ENCODE data around the gene EVA1A. TPM values are rescaled to one million over a fixed set of nuclear protein-coding genes. Genes with fewer than 3 reads are reported as not detected.

The EVA1A gene
- total RNA-seq, 1 experiment from 2014 or later: 0.21 TPM

GRCh38 chr2:75563591-75563990 is 2.9 kb upstream of the EVA1A start:
- Histone ChIP-seq H3K27ac (ENCODE audit: low read length) (no peak overlapping the region), H3K4me3 (ENCODE audit: low read depth in 2 of 2, low read length in 2 of 2) (no peak overlapping the region), H3K36me3 (ENCODE audit: control insufficient read depth, insufficient read depth, low read length) (no peaks in the 10 kb centered on the region), H3K9me3 (ENCODE audit: control insufficient read depth, insufficient read depth, low read depth, low read length) (no peaks in the 10 kb centered on the region), H3K4me1 (ENCODE audit: control insufficient read depth, insufficient read depth, low read length) (no peaks in the 10 kb centered on the region), H3K27me3 (ENCODE audit: control insufficient read depth, insufficient read depth, low read length) (peaks cover 36% of the 10 kb centered on the region)
- no TSS peak for BruUV-seq (replicated peaks)
- intact Hi-C loops (cut with micrococcal nuclease; ENCODE audit: unreplicated experiment): no loop called here
- no peak for TF ChIP-seq TCF7L2 (IDR thresholded peaks at IDR 0.05; ENCODE audit: low read depth, low read length)
- no peak for TF ChIP-seq CTCF (IDR thresholded peaks at IDR 0.05)
- TF ChIP-seq SIN3A (IDR thresholded peaks at IDR 0.05; ENCODE audit: borderline replicate concordance, insufficient read depth, low read depth, low read length): no peak
- no peak for TF ChIP-seq POLR2AphosphoS5 (IDR thresholded peaks at IDR 0.05; ENCODE audit: low read depth, low read length)
- no peak for TF ChIP-seq REST (IDR thresholded peaks at IDR 0.05; ENCODE audit: insufficient read depth in 1 of 2, low read depth in 2 of 2, low read length in 1 of 2)
- in situ Hi-C loops (cut with HindIII; ENCODE audit: low pct_unique_long_range_greater_than_20kb, low sequenced_read_pairs): no loop called here
- DNase-seq (ENCODE audit: low read depth, low spot score) (no peak), ATAC-seq (no peak)
- POLR2A ChIA-PET: no interaction called here
- CTCF ChIA-PET: no interaction called here

GRCh38 chr2:75562513-75562864 is 1.8 kb upstream of the EVA1A start:
- DNase-seq (ENCODE audit: low read depth, low spot score) (no peak), ATAC-seq (no peak)
- no peaks in the 10 kb centered on the region for H3K4me1 ChIP-seq (ENCODE audit: control insufficient read depth, insufficient read depth, low read length)
- POLR2A ChIA-PET: no interaction called here
- intact Hi-C loops (cut with micrococcal nuclease; ENCODE audit: unreplicated experiment): no loop called here
- CTCF ChIA-PET: no interaction called here
- H3K9me3 ChIP-seq (ENCODE audit: control insufficient read depth, insufficient read depth, low read depth, low read length): no peaks in the 10 kb centered on the region
- TF ChIP-seq REST (IDR thresholded peaks at IDR 0.05; ENCODE audit: insufficient read depth in 1 of 2, low read depth in 2 of 2, low read length in 1 of 2) (no peak), SIN3A (IDR thresholded peaks at IDR 0.05; ENCODE audit: borderline replicate concordance, insufficient read depth, low read depth, low read length) (no peak), TCF7L2 (IDR thresholded peaks at IDR 0.05; ENCODE audit: low read depth, low read length) (no peak), POLR2AphosphoS5 (IDR thresholded peaks at IDR 0.05; ENCODE audit: low read depth, low read length) (no peak), CTCF (IDR thresholded peaks at IDR 0.05) (no peak)
- peaks cover 41% of the 10 kb centered on the region for H3K27me3 ChIP-seq (ENCODE audit: control insufficient read depth, insufficient read depth, low read length)
- no peaks in the 10 kb centered on the region for H3K36me3 ChIP-seq (ENCODE audit: control insufficient read depth, insufficient read depth, low read length)
- H3K4me3 ChIP-seq (ENCODE audit: low read depth in 2 of 2, low read length in 2 of 2): no peak overlapping the region
- no TSS peak for BruUV-seq (replicated peaks)
- in situ Hi-C loops (cut with HindIII; ENCODE audit: low pct_unique_long_range_greater_than_20kb, low sequenced_read_pairs): no loop called here
- H3K27ac ChIP-seq (ENCODE audit: low read length): no peak overlapping the region

Measured in Panc1 (cell line).